Activated T-helper 9 cell treated with anti-CD3 and anti-CD28 coated beads, Interleukin-2, amount 50 U/mL, for 16 hours (primary cell): ENCODE data around the gene CACNA1F.
A peak's percentile ranks its signal among the peaks of the same experiment; 100 is the strongest.

ENCODE experiments used
- DNase-seq: peaks from one replicate; pipeline ENCODE4 v3.0.0-alpha.2; 2020; ENCODE audit warnings: low read depth

CACNA1F gene

DNA sequence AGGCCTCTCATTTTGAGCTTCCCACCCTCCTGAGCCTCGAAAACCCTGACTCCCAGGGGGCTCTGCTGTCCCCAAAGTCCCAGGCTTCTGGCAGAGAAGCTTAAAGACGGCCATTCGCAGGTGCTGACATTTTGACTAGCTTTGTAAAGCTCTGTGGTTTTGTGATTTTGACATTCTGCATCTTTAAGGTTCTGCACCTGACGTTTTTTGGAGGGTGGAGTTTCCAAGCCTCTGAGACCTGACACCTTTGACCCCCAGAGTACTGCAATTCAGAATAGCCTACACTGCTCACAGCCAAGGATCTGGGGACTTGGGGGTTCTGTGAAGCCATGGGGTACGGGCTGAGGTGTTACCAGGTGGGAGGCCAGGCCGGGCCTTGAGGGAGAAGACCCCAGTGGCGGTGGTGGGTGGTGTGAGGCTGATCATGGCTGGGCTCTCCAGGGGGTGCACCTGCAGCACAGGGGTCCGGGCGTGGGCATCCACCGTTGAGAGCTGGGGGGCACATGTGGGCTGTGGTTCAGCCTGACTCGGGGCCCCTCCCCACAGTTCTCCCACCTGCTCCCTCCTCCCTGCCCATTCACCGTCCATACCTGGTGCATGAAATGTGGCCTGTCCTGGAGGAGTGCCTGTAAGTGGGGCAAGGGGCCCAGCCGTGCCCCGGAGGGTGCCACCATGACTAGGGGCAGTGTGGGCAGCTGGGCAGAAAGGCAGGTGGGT, 24.1 kb upstream of the CACNA1F start:
- no peak for DNase-seq

DNA sequence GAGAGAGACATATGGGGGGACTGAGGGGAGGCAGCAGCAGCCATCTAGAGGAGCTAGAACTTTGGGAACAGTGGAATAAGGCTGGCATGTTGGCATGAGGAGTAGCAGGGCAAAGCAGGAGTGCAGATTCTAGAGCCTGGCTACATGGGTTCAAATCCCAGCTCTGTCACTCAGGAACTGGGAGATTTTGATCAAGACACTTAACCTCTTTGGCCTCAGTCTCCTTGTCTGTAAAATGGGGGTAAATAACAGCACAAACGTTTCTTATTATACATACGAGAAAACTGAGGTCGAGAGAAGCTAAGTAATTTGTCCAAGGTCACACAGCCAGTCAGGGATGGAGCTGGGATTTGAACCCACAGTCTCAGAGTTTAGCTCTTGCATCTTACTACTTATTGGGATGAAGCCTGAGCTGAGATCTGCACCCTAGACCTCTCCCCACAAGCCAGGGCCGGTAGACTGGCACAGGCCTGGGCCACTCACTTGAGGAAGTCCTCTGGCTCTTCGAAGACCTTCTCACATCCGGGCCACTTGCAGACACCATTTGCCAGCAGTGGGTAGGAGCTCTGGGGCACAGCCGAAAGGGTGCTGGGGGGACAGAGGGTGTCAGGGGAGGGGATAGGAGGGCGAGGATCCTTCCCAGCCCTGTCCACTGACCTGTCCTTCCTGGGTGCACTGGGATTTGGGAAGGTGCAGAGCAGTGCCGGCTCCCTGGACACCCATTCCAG, 23.3 kb upstream of the CACNA1F start:
- DNase-seq: no peak

DNA sequence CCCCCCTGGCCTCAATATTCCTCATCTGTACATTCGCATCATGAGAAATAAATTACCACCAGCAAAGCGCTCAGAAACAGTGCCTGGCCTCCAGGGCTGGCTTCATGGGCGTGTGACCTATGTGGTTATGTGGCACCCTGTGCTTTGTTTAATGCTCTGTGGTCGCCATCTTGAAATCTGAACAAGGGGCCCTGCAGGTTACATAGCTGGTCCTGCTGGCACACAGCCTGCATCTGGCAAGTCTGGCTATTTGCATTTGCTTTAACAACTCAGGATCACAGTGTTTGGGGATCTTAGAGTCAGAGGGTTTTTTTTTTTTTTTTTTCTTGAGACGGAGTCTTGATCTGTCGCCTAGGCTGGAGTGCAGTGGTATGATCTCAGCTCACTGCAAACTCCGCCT, 21.5 kb upstream of the CACNA1F start:
- no peak for DNase-seq

DNA sequence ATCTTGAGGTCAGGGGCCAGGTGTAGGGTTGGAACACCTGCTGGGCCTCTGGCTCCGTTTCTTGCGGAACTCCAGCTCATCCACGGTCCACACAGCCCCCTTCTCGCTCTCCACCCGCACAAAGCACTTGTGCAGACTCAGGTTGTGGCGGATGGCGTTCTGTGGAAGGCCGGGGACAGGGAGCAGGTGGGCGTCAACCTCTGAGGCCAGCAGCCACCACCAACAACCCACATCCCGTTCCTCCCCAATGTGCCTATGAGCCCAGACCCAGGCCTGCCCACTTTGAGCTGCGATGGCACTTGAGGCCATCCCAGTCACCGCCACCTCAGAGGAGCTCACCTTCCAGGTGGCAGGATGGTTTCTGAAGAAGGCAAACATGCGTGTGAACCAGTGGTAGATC, 18.2 kb upstream of the CACNA1F start:
- DNase-seq: no peak

DNA sequence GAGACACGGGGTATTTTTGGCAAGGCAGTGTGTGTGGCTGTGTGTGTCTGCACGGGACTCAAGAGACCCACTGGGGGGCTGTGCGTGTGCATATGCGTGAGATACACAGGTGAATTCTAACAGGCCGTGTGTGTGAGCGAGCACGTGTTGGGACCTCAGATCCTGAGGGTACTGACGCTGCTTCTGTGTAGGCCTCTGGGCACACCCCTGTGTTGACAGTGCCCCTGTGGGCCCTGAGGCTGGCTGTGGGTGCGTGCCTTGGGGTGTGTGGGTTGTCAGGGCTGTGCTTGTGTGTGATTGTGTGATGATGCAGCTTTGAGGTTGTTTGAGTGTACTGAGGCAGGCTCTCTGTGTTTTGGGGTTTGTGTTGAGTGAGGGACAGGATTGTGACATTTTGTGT, 17.4 kb upstream of the CACNA1F start:
- no peak for DNase-seq

DNA sequence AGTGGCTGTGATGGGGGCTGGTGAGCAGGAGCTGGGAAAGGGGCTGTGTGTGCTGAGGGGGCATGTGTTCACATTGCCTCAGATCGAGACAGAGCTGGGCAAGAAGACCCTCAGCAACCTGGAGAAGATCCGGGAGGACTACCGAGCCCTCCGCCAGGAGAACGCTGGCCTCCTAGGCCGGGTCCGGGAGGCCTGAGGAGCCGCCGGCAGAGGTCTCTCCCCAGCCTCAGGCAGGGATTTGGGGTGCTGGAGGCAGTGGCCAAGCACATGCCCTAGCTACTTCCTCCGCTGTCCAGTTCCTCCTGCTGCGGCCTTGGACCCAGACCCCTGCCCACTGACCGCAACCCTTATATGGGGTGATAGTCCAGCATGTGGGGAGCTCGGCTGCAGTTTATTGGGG, 16.9 kb upstream of the CACNA1F start:
- no peak for DNase-seq

DNA sequence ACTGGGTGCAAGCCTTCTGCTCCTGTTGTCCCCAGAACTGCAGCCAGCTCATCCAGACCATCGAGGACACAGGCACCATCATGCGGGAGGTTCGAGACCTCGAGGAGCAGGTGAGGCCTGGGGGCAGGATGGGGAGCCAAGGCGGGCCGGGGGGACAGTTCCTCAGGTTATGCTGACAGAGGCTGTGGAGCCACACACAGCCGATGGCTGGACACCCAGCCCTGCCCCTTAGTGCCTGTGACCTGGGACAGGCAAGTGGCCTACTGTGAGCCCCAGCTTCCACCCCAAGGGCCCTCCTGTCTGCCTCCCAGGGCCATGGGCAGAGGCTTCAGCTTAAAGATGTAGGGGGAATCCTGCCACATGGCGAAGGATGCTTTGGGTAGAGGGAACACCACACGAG, 16.5 kb upstream of the CACNA1F start:
- no peak for DNase-seq

DNA sequence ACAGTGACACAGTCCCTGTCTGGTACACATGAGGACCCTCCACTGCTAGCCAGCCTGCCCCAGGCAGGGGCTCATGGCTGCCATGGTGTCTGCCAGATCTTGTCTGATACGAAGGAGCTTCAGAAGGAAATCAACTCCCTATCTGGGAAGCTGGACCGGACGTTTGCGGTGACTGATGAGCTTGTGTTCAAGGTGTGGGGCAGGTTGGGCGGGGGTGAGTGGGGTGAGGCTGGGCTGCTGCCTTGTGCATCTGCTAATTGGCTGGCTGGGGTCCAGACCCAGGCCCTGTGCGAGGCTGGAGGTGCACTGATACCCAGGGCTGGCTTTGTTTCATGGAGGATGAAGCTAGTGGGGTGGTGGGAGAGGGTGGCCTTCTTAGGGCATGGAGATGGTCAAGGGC, 15.9 kb upstream of the CACNA1F start:
- no peak for DNase-seq

DNA sequence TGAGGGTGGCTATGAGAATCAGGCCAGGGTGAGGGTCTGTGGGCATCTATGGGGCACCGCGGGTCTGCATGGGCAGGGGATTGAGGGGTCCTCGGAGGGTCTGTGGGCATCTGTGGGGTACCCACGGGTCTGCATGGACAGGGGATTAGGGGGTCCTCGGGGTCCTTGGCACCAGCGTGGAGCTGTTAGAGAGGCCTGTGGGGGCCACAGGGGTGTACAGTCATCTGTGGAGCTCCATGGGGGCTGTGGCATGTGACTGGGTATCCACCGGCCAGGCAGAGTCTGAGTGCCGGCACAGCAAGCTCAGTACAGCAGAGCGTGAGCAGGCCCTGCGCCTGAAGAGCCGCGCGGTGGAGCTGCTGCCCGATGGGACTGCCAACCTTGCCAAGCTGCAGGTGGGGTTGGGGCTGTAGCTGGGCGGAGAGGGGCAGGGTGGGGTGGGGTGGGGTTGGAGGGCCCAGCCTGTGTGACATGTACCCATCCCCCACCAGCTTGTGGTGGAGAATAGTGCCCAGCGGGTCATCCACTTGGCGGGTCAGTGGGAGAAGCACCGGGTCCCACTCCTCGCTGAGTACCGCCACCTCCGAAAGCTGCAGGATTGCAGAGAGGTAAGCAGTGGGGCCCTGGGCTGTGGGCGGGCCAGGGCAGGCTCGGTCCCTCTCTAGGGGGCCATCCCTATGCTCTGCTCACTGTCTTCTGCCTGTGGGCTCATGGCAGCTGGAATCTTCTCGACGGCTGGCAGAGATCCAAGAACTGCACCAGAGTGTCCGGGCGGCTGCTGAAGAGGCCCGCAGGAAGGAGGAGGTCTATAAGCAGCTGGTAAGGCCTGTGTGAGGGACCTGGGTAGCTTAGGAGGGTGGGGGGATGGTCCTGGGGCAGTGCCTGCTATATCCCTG, 15.0 kb upstream of the CACNA1F start:
- no peak for DNase-seq

DNA sequence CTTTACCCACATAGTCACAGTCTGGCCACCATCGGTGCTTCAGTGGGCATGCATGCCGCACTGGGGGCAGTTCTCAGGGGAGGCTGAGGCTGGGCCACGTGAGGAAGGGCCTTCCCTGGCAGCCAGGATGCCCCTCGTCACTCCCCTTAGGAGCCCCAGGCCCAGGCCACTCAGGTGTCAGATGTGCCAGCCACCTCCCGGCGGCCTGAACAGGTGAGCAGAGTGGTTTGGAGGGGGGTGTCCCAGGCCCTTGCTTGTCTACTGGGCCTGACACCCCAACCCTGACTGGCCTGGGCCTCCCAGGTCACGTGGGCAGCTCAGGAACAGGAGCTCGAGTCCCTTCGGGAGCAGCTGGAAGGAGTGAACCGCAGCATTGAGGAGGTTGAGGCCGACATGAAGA, 14.2 kb upstream of the CACNA1F start:
- DNase-seq: no peak

DNA sequence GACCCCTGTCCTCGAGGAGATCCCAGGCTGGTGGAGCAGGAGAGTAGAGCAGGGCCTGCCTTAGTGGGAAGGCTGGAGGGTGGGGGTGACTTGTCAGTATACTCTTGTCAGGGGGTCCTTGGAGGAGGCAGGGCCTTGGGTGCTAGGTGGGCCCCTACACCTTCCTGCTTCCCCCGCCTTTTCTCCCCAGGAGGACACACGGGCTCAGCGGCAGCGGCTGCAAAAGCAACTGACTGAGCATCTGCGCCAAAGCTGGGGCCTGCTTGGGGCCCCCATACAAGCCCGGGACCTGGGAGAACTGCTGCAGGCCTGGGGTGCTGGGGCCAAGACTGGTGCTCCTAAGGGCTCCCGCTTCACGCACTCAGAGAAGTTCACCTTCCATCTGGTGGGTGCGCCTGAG, 13.4 kb upstream of the CACNA1F start:
- no peak for DNase-seq

DNA sequence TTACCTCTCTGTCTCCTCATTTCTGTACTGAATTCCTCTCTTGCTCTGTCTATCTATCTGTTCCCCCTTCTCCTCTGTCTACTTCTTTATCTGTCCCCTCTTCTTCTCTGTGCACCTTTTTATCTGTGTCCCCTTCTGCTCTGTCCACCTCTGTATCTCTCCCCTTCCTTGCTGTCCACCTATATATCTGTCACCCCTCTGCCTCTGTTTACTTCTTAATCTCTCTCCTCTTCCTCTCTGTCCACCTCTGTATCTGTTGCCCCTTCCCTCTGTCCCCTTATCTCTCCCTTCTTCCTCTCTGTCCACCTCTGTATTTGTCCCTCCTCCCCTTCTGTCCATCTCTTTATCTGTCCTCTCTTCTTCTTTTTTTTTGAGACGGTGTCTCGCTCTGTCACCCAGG, 11.1 kb upstream of the CACNA1F start:
- DNase-seq: no peak

DNA sequence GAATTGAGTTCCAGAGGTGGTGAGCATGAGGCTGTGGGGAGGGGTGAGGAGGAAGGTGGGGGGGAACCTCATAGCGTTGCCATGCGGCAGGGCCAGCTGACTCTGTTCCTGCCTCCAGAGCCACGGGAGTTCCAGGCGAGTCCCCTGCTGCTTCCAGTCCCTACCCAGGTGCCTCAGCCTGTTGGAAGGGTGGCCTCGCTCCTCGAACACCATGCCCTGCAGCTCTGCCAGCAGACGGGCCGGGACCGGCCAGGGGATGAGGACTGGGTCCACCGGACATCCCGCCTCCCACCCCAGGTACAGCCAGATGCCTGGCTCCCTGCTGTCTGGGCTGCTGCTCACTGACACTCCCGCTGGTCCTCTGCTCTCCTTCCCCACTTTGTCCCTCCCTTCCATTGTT, 10.0 kb upstream of the CACNA1F start:
- no peak for DNase-seq

DNA sequence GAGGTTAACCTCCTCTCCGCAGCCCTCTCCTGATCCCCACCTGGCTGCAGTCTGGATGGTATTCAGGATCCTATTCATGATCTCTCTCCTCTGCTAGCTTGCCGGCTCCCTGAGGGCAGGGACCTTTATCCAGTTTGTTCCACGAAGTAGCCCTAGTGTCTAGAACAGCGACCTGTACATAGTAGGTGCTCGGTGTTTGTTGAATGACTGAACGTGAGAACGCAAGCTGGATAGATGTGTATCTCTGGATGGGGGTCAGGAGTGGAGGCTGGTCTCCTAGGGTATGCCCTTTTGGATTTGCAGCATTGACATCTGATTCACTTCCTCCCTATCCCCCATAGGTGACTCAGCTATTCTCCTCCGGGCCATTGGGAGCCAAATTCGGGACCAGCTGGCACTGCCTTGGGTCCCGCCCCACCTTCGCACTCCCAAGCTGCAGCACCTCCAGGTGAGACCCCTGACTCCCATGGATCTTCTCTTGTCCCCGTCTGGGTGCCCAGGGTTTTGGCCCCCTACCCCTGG, 9.5 kb upstream of the CACNA1F start:
- DNase-seq: no peak

DNA sequence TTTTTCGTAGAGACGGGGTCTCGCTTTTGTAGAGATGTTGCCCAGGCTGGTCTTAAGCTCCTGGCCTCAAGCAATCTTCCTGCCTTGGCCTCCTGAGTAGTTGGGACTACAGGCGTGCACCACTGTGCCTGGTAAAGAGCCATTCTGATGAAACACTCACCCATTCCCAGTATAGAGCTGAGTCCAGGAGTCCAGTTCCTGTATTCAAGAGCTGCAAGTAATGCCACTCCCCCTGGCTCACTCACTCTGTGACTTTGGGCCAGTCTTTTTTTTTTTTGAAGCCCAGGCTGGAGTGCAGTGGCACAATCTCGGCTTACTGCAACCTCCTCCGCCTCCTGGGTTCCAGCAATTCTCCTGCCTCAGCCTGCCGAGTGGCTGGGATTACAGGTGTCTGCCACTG, 5.6 kb upstream of the CACNA1F start:
- no peak for DNase-seq

DNA sequence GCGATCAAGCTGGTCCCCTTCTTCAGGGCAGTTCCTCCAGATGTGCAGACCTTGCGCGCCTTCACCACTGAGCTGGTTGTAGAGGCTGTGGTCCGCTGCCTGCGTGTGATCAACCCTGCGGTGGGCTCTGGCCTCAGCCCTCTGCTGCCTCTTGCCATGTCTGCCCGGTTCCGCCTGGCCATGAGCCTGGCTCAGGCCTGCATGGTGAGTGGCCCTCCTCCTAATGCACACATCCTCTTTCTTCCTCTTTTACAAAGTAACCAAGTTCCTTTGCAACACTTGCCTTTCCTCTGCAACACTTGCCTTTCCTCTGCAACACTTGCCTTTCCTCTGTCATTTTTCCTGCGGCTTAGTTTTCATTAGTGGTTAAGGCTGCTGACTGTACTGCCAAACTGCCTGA, 3.9 kb upstream of the CACNA1F start:
- DNase-seq: no peak

DNA sequence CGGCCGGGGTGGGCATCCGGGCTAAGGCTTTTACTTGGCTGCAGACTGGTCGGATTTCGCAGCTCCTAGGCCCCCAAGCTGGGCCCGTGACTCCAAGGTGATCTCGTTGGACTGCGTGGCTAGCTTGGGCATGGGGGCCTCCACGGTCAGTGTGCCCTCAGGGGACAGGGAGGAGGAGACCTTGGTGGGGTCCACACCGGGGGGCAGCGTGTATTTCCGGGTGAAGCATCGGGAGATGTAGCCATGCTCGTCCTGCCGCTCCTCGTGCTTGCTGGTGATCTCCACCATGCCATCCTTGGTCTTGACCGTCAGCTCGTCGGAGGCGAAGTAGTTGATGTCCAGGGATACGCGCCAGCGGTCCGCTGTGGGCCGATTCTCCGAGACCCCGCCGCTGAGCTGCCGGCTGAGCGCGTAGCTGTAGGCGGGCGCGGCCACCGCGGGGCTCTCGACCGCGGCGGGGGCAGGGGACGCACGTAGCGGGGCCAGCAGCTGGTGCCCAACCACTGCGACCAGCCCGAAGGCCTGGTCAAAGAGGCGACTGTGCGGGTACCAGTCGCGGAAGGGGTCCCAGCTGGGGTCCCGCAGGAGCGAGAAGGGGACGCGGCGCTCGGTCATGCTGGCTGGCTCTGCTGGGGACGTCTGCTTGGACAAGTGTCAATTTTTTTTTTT, 881 bp upstream of the CACNA1F start:
- DNase-seq: no peak

DNA sequence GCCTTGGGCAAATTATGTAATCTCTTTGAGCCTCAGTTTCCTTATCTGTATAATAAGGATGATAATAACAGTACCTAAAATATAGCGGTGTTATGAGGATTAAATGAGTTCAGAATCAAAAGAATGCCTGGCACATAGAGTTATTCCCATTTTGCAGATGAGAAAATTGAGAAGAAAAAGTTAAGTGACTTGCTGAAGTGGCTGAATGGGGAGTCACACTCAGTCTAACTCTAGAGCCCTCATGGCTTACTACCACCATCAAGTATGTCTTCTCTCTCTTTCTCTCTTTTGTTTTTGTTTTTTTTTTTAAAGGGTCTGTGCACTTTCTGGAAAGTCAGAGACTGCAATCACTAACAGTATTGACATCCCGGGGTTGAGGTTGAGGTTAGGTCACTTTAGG, 615 bp downstream of the CACNA1F start:
- DNase-seq: no peak

DNA sequence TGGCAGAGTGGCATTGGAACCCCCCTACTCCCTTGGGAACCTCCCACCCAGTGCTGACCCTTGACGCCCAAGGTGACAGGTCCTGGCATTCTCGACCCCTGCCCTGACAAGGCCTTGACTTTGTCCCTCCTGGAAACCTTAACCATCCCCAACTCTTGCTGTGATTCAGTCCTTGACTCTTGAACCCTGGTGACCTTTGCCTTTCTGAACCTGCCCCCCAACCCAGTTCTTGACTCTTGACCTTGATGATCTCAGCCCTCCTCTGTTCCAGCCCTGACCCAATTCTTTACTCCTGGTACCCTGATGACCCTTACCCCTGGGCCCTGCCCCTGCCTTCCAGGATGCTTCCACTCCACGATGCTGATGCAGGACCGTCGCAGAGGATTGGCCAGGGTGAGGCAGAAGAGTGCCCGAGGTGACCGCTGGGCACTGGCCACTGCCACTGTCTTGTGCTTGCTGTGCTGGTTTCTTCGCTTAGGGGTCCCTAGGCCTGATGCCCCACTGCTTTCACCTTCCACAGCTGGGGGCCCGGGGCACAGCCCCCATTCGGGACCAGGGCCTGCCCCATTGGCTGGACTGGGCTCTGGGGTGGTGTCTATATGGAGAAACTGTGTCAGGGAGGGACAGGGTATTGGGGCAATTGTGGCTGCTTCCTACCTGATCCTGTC, 1.7 kb downstream of the CACNA1F start:
- no peak for DNase-seq

DNA sequence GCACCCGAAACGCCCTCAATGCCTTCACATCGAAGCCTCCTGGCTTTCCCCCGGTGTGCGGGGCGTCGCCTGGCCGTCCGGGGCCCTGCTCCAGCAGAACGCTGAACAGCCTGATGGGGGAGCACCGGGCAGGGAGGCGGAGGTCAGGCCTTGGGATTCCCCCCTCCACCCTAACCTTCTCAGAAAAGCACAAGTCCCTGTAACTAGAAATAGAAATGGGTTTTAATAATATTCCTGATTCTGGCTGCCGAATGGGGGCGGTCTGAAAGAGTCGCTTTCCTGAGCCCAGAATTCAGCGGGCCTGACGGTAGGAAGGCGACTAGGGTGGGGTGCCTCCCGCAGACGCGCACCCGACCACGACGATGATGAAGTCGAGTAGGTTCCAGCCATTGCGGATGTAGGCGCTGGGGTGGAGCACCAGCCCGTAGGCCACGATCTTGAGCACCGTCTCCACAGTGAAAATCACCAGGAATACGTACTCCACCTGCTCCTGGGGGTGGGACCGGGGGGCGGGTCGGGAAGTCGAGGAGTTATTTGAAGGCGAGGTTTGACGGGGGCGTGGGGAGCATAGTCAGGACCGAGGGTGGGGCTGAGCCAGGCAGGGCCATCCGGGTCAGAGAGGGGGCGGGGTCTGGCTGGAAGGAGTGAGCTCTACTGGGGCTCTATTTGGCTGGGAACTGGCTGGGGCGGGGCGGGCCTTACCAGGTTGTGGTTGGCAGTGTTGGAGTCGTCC, 2.5 kb downstream of the CACNA1F start:
- DNase-seq: peak; percentile 26

DNA sequence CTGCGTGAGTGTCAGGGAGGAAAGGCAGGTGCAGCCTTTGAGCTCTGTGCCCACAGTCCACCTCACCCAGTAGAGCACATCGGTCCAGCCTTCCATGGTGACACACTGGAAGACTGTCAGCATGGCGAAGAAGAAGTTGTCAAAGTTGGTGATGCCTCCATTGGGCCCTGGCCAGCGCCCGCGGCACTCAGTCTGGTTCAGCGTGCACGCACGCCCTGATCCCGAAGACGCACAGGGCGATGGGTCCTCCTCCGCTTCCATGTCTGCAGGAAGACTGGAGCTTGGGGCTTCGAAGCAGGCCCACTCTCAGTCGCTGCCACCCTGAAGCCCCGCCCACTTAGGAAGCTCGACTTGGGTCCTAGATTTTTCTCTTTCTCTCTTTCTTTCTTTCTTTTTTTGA, 5.0 kb downstream of the CACNA1F start:
- DNase-seq: no peak
